T1000 (cell line): Measurements from ENCODE around the gene CYCS.
"Not testable (repeated sequence)": the region's sequence is repeated elsewhere in the genome, so short reads cannot be mapped to it uniquely, and the experiment has no call there.

Experiments
- DNase-seq: peaks from one replicate; lab custom pipeline; 2025; ENCODE audit warnings: mixed read lengths; lab: John Stamatoyannopoulos, UW

The CYCS gene

GRCh38 chr7:25118048-25118753 lies 6.9 kb downstream of the CYCS start:
- no peak for DNase-seq

- DNase-seq, result no peak
These were observed 7.6 kb downstream of the CYCS start for GRCh38 chr7:25117226-25118047.

DNA sequence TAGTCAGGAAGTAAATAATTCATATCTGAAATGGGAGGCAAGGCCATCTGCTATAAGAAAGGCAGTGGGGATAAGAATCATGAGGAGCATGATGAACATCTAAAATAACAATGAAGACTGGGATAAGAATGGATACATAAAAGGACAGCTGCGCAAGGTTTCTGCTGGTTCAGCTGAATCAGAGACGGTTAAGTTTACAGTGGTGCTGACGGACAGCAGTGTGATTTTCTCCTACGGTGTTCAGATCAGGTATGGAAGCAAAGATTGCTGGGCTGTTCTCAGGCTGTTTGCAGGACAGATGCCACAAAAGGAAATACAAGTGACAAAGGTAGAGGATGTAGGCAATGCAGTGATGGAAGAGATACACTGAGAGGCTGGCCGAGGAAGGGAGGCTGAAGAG lies 8.4 kb downstream of the CYCS start:
- DNase-seq, result no peak

GRCh38 chr7:25110514-25110913 lies 14.5 kb downstream of the CYCS start:
- not testable (repeated sequence) for DNase-seq

GRCh38 chr7:25109276-25109675 lies 15.8 kb downstream of the CYCS start:
- DNase-seq, result no peak

DNA sequence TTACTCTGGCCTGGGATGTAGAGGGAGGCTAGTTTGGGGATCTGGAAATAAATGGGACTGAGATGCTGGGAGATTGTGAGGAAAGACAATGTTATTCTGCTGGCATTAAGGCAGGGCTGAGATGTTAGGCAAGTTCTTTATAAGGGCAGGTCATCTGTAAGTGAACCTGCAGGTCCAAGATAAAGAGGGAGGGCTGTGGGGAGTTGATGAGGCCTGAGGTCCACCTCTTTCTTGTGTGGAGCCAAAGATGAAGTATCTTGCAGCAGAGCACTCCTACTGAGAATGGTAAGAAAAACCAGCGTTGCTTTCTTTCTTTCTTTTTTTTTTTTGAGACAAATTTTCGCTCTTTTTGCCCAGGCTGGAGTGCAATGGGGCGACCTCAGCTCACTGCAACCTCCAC lies 19.1 kb downstream of the CYCS start:
- DNase-seq, result no peak

- no peak for DNase-seq
These were observed 21.3 kb downstream of the CYCS start for GRCh38 chr7:25103773-25104172.

DNA sequence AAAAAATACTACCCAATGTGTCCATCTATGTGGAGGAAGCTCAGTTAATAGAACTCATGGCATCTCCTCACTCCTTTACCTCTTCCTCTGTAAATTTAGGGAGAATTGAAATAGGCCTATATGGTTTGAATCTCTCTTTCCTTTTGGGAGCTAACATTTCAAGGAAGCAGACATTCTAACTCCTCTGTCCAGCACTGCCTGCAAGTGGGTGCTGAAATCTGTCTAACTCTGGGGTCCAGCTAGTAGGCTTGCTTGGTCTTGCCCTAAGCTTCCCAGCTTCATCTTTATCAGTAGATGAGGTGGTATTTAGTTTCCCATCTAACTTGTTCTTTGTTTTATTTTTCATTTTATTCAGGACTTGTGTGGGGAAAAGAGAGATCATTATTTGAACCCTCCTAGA lies 23.2 kb downstream of the CYCS start:
- no peak for DNase-seq

DNA sequence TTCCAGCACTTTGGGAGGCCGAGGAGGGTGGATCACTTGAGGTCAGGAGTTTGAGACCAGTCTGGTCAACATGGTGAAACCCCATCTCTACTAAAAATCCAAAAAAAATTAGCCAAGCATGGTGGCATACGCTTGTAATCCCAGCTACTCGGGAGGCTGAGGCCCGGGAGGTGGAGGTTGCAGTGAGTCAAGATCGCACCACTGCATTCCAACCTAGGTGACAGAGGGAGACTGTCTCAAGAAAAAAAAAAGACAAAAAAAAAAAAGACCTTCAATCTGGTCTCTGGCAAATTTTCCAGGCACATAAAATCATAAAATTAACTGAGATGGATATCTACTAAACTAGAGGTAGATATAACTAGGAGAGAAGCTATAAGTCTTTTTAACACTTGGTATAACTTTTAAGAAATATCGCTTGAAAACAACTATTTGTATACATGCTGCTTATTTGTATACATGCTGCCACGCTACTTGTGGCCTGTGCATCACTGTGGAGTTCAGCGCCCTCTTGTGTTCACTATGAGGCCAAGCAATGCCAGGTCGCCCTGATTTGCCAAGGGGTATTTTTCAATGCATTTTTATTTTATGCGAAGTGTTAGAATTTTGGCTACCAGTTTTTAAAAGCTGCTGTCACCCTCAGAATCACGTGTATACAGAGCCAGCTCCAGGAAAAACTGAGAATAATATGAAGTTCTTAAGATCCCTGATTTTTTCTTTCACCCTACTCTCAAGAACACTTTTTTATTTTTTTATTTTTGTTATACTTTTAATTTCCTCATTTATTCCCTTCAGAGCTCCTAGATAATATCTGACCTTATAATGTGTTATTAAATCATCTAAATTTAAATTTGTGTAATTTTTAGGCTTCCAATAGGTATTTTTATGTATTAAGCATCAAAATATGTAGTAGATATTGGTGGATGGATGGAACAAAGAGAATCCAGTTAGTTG lies 26.7 kb downstream of the CYCS start:
- peak; percentile 22 for DNase-seq

DNA sequence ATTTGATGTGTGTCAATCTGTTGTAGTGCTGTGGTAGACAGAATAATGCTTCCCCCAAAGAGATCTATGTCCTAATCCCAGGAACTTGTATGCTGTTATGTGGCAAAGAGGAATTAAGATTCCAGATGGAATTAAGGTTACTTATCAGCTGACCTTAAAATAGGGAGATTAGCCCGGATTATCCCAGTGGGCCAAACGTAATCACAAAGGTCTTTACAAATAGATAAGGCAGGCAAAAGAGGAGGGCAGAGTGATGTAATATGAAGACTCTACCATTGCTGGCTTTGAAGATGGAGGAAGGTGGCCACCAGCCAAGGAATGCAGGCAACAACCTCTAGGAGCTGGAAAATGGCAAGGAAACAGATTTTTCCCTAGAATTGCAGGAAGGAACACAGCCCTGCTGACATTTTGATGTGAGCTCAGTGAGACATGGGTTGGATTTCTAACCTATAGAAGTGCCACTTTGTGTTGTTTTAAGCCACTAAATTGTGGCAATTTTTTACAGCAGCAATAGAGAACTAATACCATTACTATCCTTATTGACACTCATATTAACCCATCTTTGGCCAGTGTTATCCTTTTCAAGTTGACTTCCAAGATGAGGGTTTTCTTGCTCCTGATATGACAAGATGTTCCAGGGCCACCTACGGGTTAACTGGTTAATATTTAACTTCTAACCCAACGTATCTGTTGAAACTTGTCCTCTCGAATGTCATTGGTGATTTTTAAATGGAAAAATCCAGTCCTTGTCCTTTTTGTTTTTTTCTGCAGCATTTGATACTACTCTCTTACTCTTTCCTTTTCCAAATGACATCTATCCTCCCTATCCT lies 29.3 kb downstream of the CYCS start:
- DNase-seq, result no peak

GRCh38 chr7:25093268-25093826 lies 31.7 kb downstream of the CYCS start:
- DNase-seq, result peak; percentile 54

DNA sequence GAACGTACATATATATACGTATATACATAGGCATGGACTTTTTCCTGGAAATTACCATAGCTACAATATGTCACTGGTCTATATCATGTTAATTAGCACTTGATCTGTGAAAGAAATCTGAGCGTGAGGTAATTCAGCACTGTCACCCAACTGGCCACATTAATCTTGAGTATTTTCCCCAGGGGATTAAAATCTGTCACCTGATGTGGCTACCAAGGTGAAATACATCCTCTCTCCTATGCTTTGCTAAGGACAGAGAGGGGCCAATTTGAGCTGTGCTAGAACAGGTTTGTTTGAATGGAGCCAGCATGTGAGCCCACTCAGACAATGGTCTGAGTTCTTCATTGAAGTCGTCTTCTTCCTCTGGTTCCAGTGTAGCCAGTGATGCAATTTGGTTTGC lies 33.3 kb downstream of the CYCS start:
- no peak for DNase-seq

GRCh38 chr7:25091176-25091575 lies 33.9 kb downstream of the CYCS start:
- no peak for DNase-seq

DNA sequence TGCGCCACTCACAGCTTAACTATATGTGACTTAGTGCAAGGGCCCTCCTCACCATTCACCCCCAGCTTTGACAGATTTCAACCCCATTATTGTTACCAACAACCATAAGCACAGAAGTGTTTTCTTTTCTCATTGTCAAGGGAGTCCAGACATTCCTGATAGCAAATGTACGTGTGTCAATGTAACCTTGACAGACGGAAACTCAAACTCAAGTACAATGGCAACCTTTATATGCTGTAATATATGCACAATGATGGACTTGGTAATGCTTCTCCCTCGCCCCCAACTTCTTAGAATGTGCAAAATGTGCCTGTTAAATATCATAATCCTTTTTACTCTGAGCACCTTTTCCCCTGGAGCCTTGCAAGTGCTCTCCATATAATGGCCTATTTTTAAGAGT lies 34.7 kb downstream of the CYCS start:
- no peak for DNase-seq

DNA sequence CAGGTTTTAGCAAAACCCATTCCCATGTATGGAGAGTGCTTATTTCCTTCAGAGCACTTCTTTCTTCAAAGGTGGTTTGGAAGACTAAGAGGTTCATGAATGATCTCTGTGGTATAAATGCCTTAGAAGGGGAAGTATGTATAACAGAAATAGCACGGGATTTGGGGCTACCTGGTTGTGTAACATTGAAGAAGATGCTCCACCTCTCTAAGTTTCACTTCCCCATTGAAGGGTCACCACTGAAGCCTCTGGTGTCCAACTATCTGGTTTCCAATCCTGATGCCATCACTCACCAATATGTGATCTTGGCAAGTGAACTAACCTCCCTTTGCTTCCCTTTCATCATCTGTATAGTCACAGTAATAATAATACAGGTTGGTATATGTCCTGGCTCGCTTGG lies 37.2 kb downstream of the CYCS start:
- DNase-seq, result no peak

DNA sequence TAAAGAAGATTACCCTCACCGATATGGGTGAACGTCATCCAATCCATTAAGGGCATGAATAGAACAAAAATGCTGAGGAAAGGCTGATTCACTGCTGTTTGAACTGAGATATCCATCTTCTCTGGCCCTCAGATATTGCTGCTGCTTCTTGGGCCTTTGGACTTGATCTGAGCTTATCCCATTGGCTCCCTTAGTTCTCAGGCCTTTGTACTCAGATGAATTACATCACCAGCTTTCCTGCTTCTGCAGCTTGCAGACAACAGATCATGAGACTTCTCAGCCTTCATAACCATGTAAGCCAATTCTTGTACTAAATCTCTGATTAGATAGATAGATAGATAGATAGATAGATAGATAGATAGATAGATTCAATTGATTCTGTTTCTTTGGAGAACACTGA lies 40.2 kb downstream of the CYCS start:
- DNase-seq, result no peak

DNA sequence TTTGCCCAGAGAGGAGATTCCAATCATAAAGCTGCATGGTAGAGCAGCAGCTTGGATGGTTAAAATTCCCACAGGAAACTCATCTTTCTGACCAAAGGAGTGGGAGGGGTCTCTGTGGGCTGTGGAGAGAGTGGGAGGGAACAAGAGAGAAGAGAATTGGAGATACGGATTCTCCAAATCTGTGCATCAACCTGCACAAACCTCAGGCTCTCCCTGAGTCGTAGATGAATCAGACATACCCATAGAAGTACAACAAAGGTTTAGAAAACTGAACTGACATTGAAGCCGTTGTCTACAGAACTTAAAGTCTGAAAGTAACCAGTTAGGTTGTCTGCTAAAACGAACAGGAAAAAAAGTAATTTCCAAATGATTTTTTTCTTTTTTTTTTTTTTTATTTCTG lies 41.9 kb downstream of the CYCS start:
- no peak for DNase-seq

GRCh38 chr7:25082041-25082440 lies 43.0 kb downstream of the CYCS start:
- DNase-seq, result not testable (repeated sequence)

DNA sequence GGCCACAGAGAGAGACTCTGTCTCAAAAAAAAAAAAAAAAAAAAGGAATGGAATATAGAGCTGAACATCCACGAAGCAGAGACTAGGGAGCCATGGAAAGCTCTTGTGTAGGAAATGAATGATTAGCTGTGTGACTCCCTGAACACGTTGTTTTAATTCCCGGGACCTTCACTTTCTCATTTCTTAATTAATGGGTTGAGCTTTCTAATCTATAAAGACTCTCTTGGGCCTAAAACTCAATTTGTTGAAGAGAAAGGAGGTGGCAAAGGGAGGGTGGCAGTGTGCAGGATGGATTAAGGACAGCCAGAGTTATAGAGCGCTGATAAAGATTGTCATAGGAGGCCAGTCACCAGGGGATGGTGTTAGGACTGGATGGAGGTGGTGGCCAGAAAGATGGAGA lies 48.0 kb downstream of the CYCS start:
- DNase-seq, result no peak

DNA sequence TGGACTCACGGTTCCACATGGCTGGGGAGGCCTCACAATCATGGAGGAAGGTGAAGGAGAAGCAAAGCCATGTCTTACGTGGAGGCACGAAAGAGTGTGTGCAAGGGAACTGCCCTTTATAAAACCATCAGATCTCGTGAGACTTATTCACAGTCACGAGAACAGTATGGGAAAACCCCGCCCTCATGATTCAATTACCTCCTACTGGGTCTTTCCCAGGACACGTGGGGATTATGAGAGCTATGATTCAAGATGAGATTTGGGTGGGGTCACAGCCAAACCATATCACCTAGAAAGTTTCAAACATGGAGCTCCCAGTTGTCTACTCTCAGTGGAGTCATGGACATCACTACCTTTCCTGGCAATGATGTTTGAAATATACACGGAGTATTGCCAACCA lies 49.6 kb downstream of the CYCS start:
- no peak for DNase-seq

DNA sequence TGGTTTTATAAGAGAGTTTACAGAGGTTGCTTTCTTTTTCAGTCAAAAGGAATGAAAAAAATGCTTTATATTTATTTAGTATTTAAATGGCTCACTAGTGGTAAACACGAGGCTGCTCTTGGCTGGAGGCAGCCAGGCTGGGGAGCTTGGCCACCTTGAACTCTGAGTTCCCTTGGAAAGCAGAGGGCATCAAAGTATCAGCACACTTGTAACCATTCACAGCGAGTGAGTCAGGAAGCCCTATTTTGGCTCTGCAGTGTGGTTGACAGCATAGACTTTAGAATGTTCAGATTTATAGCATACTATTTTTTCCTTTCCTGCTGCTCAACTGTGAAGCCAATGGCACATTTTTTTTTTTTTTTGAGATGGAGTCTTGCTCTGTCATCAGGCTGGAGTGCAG lies 51.6 kb downstream of the CYCS start:
- no peak for DNase-seq
